ENCODE measurements around the gene DENND11.

DENND11 gene

GRCh38 chr7:141676618-141677017 is 25.3 kb downstream of the DENND11 start:
- no peak for DNase-seq

- peak; percentile 24 to 26 for DNase-seq
Observed at GRCh38 chr7:141675436-141676215, 26.3 kb downstream of the DENND11 start.

GRCh38 chr7:141674702-141675101 is 27.3 kb downstream of the DENND11 start:
- DNase-seq = no peak

- no peak for DNase-seq
Observed at GRCh38 chr7:141674171-141674671, 27.7 kb downstream of the DENND11 start.

- no peak for DNase-seq
Observed at GRCh38 chr7:141673346-141673745, 28.6 kb downstream of the DENND11 start.

GRCh38 chr7:141671705-141672496 is 30.1 kb downstream of the DENND11 start:
- DNase-seq = no peak

- no peak for DNase-seq
Observed at GRCh38 chr7:141668853-141669252, 33.1 kb downstream of the DENND11 start.

- no peak for DNase-seq
Observed at GRCh38 chr7:141666071-141666470, 35.9 kb downstream of the DENND11 start.

GRCh38 chr7:141665208-141666035 is 36.5 kb downstream of the DENND11 start:
- no peak for DNase-seq

- DNase-seq = no peak
Observed at GRCh38 chr7:141664450-141664849, 37.5 kb downstream of the DENND11 start.

- no peak for DNase-seq
Observed at GRCh38 chr7:141663081-141663849, 38.7 kb downstream of the DENND11 start.

GRCh38 chr7:141660259-141660658 is 41.7 kb downstream of the DENND11 start:
- DNase-seq = no peak

GRCh38 chr7:141659501-141659900 is 42.5 kb downstream of the DENND11 start:
- DNase-seq = no peak

- peak; percentile 39 to 59 for DNase-seq
Observed at GRCh38 chr7:141654551-141654950, 47.4 kb downstream of the DENND11 start.

- DNase-seq = no peak
Observed at GRCh38 chr7:141652691-141653090, 49.3 kb downstream of the DENND11 start.

All from activated CD4-positive, alpha-beta T cell treated with anti-CD3 and anti-CD28 coated beads, Interleukin-2, amount 50 U/mL, for 48 hours (primary cell).